Hematopoietic multipotent progenitor cell (in vitro differentiated cells): Measurements from ENCODE around the gene CD3E. TPM values are rescaled to one million over a fixed set of nuclear protein-coding genes. Genes with fewer than 3 reads are reported as not detected.

Source experiments
- DNase-seq, 3 donors: peaks; one replicate each; pipeline ENCODE4 v3.0.0-alpha.2; 2011 to 2015; ENCODE audit warnings: low read depth in 2 of 3, low spot score in 2 of 3
- total RNA-seq: library from RNA; depleted of rRNA; stranded (reverse); fragments of >200 nt; gene quantifications from one replicate; pipeline ENCODE4 v1.2.3, GENCODE V29; 2012

Gene CD3E
- total RNA-seq, 1 donor, result 0.54 TPM

GRCh38 chr11:118321386-118322082, 17.0 kb downstream of the CD3E start:
- no peak for DNase-seq

GRCh38 chr11:118322721-118323120, 18.2 kb downstream of the CD3E start:
- no peak for DNase-seq

- DNase-seq, result no peak
These were observed 20.8 kb downstream of the CD3E start for GRCh38 chr11:118325283-118325682.

- no peak for DNase-seq
These were observed 24.2 kb downstream of the CD3E start for GRCh38 chr11:118328745-118329144.

- no peak for DNase-seq
These were observed 30.2 kb downstream of the CD3E start for GRCh38 chr11:118334745-118335144.

- peak in 2 of 3 donors; percentile 56 to 71 for DNase-seq
These were observed 34.1 kb downstream of the CD3E start for GRCh38 chr11:118338637-118339061.

GRCh38 chr11:118339281-118339961, 34.9 kb downstream of the CD3E start:
- no peak for DNase-seq

GRCh38 chr11:118340449-118340848, 35.9 kb downstream of the CD3E start:
- DNase-seq, result no peak

GRCh38 chr11:118341261-118341660, 36.7 kb downstream of the CD3E start:
- no peak for DNase-seq

- no peak for DNase-seq
These were observed 37.4 kb downstream of the CD3E start for GRCh38 chr11:118341815-118342489.

GRCh38 chr11:118342503-118343161, 38.1 kb downstream of the CD3E start, which contains the start of gene CD3D:
Gene CD3D (minus strand): TSS chr11:118342705. CDS start chr11:118342607, 98 bp downstream.
- no peak for DNase-seq

GRCh38 chr11:118343248-118343647, 38.7 kb downstream of the CD3E start:
- no peak for DNase-seq

- DNase-seq, result no peak
These were observed 39.5 kb downstream of the CD3E start, which contains the start of gene CD3G for GRCh38 chr11:118343981-118344515. Gene CD3G (plus strand): TSS chr11:118344344. CDS start chr11:118344424, 80 bp downstream.

- no peak for DNase-seq
These were observed 44.9 kb downstream of the CD3E start for GRCh38 chr11:118349475-118349874.

- peak in 2 of 3 donors; percentile 46 to 80 for DNase-seq
These were observed 48.7 kb downstream of the CD3E start for GRCh38 chr11:118353084-118353710.

- DNase-seq, result no peak
These were observed 53.5 kb downstream of the CD3E start for GRCh38 chr11:118358071-118358470.

GRCh38 chr11:118359295-118359958, 54.9 kb downstream of the CD3E start, which contains the start of gene UBE4A:
Gene UBE4A (plus strand): TSS chr11:118359600. CDS start chr11:118365081, 5,481 bp downstream.
- peak; percentile 94 to 96 (median 95) for DNase-seq

GRCh38 chr11:118364956-118365615, 60.6 kb downstream of the CD3E start:
- no peak for DNase-seq
